Ishikawa (cell line): ENCODE results near the gene LCN1.

ENCODE experiments used
- CEBPB ChIP-seq: IDR thresholded peaks from 2 replicates; pipeline ENCODE4 v1.6.1; 2012
- CREB1 ChIP-seq: IDR thresholded peaks from 2 replicates; pipeline ENCODE4 v1.6.1; 2012; ENCODE audit warnings: low read depth
- EGR1 ChIP-seq: IDR thresholded peaks from 2 replicates; pipeline ENCODE4 v1.6.1; 2012
- EP300 ChIP-seq: IDR thresholded peaks from 2 replicates; pipeline ENCODE4 v1.6.1; 2012; ENCODE audit warnings: borderline replicate concordance
- FOXM1 ChIP-seq: IDR thresholded peaks from 2 replicates; pipeline ENCODE4 v1.6.1; 2012; ENCODE audit warnings: low read depth, borderline replicate concordance
- NFIC ChIP-seq: IDR thresholded peaks from 2 replicates; pipeline ENCODE4 v1.6.1; 2012
- RAD21 ChIP-seq: IDR thresholded peaks from 2 replicates; pipeline ENCODE4 v1.6.1; 2012; ENCODE audit warnings: low read depth
- TAF1 ChIP-seq: IDR thresholded peaks from 2 replicates; pipeline ENCODE4 v1.6.1; 2012; ENCODE audit warnings: low read depth, mild to moderate bottlenecking
- TCF12 ChIP-seq: IDR thresholded peaks from 2 replicates; pipeline ENCODE4 v1.6.1; 2012; ENCODE audit warnings: low read depth
- TEAD4 ChIP-seq: IDR thresholded peaks from 2 replicates; pipeline ENCODE4 v1.6.1; 2012
- YY1 ChIP-seq: IDR thresholded peaks from 2 replicates; pipeline ENCODE4 v1.6.1; 2012; ENCODE audit warnings: low read depth
- ZBTB7A ChIP-seq: IDR thresholded peaks from 2 replicates; pipeline ENCODE4 v1.6.1; 2012; ENCODE audit warnings: low read depth
- TF ChIP-seq, protein P1 (sequence below): IDR thresholded peaks from 2 replicates; pipeline ENCODE4 v1.6.1; 2012
- TF ChIP-seq, protein P2 (sequence below): IDR thresholded peaks from 2 replicates; pipeline ENCODE4 v1.6.1; 2012; ENCODE audit warnings: low read depth, mild to moderate bottlenecking
- TF ChIP-seq, protein P3 (sequence below): IDR thresholded peaks from 2 replicates; pipeline ENCODE4 v1.6.1; 2012

The LCN1 gene

DNA sequence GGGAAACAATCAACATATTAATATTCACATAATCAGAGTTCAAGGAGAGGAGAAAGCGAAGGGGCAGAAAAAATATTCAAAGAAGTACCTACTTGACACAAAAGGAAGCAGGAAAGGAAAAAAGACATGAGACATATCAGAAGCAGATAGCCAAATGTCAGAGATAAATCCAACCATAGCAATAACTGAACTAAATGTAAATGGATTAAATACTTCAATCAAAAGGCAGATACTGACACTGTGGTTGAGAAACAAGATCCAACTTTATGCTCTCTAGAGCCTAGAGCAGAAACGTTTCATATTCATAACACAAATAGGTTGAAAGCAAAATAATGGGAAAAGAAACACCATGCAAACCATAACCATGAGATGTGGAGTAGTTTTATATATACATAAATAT is 11.8 kb upstream of the LCN1 start:
- no peak for TF ChIP-seq YY1
- TF ChIP-seq TCF12: no peak
- TF ChIP-seq, protein P1, sequence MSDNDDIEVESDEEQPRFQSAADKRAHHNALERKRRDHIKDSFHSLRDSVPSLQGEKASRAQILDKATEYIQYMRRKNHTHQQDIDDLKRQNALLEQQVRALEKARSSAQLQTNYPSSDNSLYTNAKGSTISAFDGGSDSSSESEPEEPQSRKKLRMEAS: no peak

DNA sequence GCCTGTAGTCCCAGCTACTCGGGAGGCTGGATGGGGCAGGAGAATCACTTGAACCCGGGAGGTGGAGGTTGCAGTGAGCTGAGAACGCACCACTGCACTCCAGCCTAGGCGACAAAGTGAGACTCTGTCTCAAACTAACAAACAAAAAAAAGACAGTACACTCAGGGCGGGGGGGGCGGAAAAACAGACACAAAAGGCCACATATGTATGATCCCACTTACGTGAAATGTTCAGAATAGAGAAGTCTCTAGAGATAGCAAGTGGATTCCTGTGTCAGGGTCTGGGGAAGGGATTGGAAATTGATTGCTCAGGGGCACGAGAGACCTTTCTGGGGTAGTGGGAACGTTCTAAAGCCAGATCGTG is 9.0 kb upstream of the LCN1 start:
- TF ChIP-seq, protein P1: no peak

DNA sequence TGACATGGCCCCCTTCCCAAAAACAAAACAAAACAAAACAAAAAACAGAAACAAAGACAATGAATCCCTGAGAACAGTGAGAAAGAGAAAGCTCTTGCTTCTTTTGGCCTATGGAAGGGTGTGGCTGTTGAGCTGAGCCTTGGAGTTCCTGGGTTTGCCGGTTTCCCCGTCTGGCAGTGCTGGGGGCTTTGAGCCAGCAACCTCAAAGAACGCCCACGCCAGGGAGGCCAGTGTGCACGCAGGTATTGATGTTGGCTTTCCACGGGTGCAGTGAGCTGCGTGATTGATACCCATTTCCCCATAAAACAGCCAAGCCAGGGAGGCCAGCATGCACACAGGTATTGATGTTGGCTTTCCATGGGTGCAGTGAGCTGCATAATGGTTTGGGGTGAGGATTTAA is 8.3 kb upstream of the LCN1 start:
- TF ChIP-seq TCF12 (no peak), CEBPB (no peak), CREB1 (no peak), TAF1 (no peak), EGR1 (no peak), RAD21 (no peak)
- TF ChIP-seq, protein P2, sequence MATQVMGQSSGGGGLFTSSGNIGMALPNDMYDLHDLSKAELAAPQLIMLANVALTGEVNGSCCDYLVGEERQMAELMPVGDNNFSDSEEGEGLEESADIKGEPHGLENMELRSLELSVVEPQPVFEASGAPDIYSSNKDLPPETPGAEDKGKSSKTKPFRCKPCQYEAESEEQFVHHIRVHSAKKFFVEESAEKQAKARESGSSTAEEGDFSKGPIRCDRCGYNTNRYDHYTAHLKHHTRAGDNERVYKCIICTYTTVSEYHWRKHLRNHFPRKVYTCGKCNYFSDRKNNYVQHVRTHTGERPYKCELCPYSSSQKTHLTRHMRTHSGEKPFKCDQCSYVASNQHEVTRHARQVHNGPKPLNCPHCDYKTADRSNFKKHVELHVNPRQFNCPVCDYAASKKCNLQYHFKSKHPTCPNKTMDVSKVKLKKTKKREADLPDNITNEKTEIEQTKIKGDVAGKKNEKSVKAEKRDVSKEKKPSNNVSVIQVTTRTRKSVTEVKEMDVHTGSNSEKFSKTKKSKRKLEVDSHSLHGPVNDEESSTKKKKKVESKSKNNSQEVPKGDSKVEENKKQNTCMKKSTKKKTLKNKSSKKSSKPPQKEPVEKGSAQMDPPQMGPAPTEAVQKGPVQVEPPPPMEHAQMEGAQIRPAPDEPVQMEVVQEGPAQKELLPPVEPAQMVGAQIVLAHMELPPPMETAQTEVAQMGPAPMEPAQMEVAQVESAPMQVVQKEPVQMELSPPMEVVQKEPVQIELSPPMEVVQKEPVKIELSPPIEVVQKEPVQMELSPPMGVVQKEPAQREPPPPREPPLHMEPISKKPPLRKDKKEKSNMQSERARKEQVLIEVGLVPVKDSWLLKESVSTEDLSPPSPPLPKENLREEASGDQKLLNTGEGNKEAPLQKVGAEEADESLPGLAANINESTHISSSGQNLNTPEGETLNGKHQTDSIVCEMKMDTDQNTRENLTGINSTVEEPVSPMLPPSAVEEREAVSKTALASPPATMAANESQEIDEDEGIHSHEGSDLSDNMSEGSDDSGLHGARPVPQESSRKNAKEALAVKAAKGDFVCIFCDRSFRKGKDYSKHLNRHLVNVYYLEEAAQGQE: no peak
- TF ChIP-seq, protein P3, sequence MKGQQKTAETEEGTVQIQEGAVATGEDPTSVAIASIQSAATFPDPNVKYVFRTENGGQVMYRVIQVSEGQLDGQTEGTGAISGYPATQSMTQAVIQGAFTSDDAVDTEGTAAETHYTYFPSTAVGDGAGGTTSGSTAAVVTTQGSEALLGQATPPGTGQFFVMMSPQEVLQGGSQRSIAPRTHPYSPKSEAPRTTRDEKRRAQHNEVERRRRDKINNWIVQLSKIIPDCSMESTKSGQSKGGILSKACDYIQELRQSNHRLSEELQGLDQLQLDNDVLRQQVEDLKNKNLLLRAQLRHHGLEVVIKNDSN: no peak

DNA sequence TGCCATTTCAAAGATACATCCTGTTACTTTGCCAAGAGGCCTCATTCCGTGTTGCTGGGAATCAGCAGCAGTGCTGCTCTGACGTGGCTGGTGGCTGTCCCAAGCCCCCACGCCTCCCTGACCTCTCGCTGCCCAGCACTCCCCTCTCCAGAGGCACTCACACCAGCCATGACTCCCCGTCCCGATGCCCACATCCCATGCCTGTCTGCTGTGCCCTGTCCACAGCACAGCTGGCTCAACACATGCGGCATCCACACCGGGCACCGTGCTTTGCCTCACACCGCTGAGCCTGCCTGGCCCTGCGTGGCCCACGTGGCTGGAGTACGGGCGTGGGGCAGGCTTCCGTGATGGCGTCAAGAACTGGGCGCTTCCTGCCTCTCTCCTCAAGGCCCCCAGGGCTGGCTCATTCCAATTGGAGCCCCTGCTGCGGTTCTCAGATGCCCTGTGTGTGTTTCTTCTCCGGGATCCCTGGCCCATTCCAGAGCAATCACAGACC is 7.8 kb upstream of the LCN1 start:
- TF ChIP-seq TEAD4 (no peak), CREB1 (no peak), EP300 (no peak), NFIC (no peak), FOXM1 (no peak), RAD21 (no peak), TCF12 (no peak)
- TF ChIP-seq, protein P3: no peak

DNA sequence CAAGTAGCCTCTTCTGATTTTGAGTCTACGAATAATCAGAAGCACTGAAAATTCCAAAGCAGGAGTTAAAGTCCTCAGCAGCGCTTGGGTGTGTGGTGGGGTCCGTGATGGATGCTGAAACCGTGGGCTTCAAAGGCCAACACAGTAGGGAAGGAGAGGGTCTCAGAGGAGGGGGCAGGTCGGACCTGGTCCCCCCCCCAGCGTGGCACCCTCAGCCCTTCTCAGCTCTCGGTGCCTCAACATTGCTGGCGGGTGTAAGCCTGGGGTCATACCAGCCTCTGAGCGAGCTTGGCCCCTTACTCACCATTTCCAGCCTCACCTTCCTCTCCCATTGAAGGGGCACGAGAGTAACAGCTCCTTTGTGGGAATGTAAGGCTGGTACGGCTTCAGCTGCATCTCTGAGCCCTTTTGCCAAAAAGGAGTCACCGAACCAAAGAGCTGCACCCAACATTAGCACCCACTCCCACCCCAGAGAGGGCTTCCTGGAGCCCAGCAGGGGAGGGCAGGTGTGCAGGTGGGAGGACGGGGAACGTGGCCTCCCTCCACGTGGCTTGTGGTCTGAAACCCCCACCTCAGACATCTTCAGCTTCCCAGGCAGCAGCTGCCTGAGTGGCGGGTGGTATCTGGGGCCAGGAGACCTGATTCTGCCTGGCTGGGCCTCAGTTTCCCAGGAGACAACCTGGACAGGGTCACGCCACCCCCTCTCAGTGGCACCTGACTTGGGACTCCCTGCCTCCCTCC is 6.7 kb upstream of the LCN1 start:
- no peak for TF ChIP-seq ZBTB7A
- TF ChIP-seq, protein P1: no peak
- no peak for TF ChIP-seq EP300
- TF ChIP-seq TEAD4: no peak
- no peak for TF ChIP-seq YY1
- no peak for TF ChIP-seq RAD21
- TF ChIP-seq CREB1: no peak

DNA sequence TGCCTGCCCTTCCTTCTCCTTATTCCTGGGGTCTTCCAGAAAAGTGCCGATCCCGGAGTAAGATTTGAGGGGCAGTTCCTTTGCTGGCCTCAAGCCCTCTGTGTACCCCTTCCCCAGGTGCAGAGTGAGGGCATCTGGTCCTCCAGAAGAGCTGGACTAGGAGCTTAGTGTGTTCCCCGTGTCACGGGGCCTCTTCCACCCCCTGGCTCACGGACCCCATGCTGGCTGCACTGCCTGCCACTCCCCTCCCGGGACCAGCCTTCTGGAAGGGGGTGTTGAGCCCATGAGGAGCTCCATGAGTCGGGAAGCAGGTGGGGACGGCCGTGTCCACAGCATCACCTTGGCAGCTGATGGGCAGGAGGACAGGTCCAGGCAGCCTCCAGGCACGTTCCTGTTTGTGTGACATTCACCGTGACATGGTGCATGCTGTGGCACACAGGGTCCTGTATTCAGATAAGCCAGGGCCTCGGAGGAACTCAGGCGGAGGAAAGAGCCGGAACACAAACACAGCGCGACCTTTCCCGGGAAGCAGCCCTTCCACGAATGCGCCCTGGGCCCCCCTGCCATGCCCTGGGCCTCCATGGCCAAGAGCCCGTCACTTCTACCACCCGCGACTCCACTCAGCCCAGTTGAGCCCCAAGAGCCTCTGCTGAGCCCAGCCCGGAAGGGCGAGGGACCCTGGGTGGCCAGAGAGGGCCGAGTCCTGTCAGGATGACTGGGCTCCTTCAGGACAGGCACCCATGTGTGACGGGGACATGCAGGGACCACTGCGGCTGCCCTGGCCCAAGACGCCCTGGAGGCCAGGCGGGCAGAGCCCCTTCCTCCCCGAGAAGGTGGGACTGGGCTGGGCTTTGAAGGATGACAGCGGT is 5.9 kb upstream of the LCN1 start:
- TF ChIP-seq, protein P3: no peak
- TF ChIP-seq NFIC (no peak), FOXM1 (no peak), CREB1 (no peak), EP300 (no peak), EGR1 (no peak), YY1 (no peak), TEAD4 (no peak)

DNA sequence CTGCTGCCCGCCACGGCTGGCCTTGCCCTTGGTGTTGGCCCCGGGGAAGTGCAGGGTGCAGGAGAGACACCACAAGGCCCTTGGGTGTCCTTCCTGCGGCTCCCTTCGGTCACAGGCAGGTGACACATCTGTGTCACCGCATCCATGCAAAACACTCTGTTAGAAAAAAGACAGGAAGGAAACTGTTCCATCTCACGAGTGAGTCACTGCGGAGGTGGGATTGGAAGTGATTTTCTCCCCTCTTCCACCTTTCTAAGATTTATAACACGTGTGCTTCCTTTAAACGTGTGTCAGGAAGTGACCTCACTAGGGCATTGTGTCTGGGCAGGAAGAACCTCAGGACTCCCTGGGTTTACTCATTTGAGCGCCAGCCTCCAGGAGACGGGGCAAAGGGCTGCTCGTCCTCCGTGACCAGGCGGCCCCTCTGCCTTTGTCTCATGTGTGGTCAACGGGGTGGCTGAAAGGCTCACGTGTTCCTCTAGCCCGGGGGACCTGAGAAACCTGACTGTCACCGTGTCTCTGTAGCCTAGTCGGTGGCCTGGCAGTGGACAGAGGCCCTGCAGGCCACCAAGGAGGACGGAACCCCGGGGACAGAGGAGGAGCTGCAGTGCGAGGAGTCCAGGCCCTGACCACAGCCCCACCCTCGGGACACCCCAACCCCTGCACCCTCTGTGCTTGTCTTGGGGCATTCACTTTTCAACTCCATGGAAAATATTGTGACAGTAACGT is 4.9 kb upstream of the LCN1 start:
- TF ChIP-seq CEBPB (no peak), TEAD4 (no peak), EGR1 (no peak), YY1 (no peak)
- TF ChIP-seq, protein P3: no peak
